T1000 (cell line): ENCODE results near the gene FGFR3.

Experiments used
- DNase-seq: peaks from one replicate; lab custom pipeline; 2025; ENCODE audit warnings: mixed read lengths; lab: John Stamatoyannopoulos, UW

The FGFR3 gene

GRCh38 chr4:1756893-1757779 lies 36.0 kb upstream of the FGFR3 start:
- no peak for DNase-seq

- DNase-seq = no peak
These were observed 35.3 kb upstream of the FGFR3 start for GRCh38 chr4:1757836-1758235.

- no peak for DNase-seq
These were observed 34.6 kb upstream of the FGFR3 start for GRCh38 chr4:1758306-1759121.

- no peak for DNase-seq
These were observed 33.8 kb upstream of the FGFR3 start for GRCh38 chr4:1759170-1759817.

GRCh38 chr4:1759818-1760223 lies 33.3 kb upstream of the FGFR3 start:
- DNase-seq = no peak

- no peak for DNase-seq
These were observed 32.5 kb upstream of the FGFR3 start for GRCh38 chr4:1760521-1761071.

GRCh38 chr4:1761130-1761689 lies 31.9 kb upstream of the FGFR3 start:
- no peak for DNase-seq

- no peak for DNase-seq
These were observed 30.7 kb upstream of the FGFR3 start for GRCh38 chr4:1762264-1763010.

GRCh38 chr4:1763070-1763549 lies 30.0 kb upstream of the FGFR3 start:
- no peak for DNase-seq

- DNase-seq = no peak
These were observed 29.5 kb upstream of the FGFR3 start for GRCh38 chr4:1763550-1764080.

GRCh38 chr4:1764670-1765069 lies 28.4 kb upstream of the FGFR3 start:
- DNase-seq = no peak

- DNase-seq = no peak
These were observed 27.6 kb upstream of the FGFR3 start for GRCh38 chr4:1765409-1766072.

GRCh38 chr4:1766106-1767060 lies 26.7 kb upstream of the FGFR3 start:
- no peak for DNase-seq

GRCh38 chr4:1767061-1767769 lies 25.9 kb upstream of the FGFR3 start:
- DNase-seq = no peak

- no peak for DNase-seq
These were observed 25.2 kb upstream of the FGFR3 start for GRCh38 chr4:1767770-1768366.

GRCh38 chr4:1768367-1769034 lies 24.6 kb upstream of the FGFR3 start:
- no peak for DNase-seq

GRCh38 chr4:1769692-1770091 lies 23.4 kb upstream of the FGFR3 start:
- no peak for DNase-seq
